Ovary (tissue), 9 donors: ENCODE data around the gene PARD3. TPM values are rescaled to one million over a fixed set of nuclear protein-coding genes. Genes with fewer than 3 reads are reported as not detected.

Experiments
- DNase-seq, 5 donors: peaks; one replicate each; pipeline ENCODE4 v3.0.0-alpha.2; 2019 to 2020
- H3K27ac ChIP-seq, 2 donors: fragments of 200-600 bp; one replicate each; pipeline versions ENCODE4 v1.5.1 to v1.8.0; 2019 to 2022
- H3K27me3 ChIP-seq: fragments of 200-600 bp; one replicate; pipeline ENCODE4 v1.8.0; 2022
- H3K36me3 ChIP-seq: fragments of 200-600 bp; sonication (generic); one replicate; pipeline ENCODE4 v1.5.1; 2019
- H3K4me1 ChIP-seq: one replicate; pipeline ENCODE4 v1.8.1; 2013; ENCODE audit warnings: mild to moderate bottlenecking, moderate library complexity; ENCODE audit not compliant: insufficient read depth
- H3K4me3 ChIP-seq: fragments of 200-600 bp; sonication (generic); one replicate; pipeline ENCODE4 v1.5.1; 2017
- H3K9me3 ChIP-seq, 2 donors: fragments of 200-600 bp in 1 of 2; sonication (generic) in 1 of 2; one replicate each; pipeline versions ENCODE4 v1.5.1 to v1.8.1; 2013 to 2019; ENCODE audit warnings: mild to moderate bottlenecking in 1 of 2, moderate library complexity in 1 of 2
- CTCF ChIP-seq, 3 donors: fragments of 450-650 bp in 2 of 3; fragments of 200-600 bp in 1 of 3; IDR thresholded peaks; one replicate each; pipeline versions ENCODE4 v1.5.1 to v1.8.0; 2016 to 2022; ENCODE audit warnings: antibody characterized with exemption in 3 of 3, mild to moderate bottlenecking in 1 of 3
- EP300 ChIP-seq: sonication (generic); formaldehyde crosslinking; IDR thresholded peaks from one replicate; pipeline ENCODE4 v1.6.1; 2017; ENCODE audit warnings: antibody characterized with exemption
- POLR2A ChIP-seq: fragments of 450-650 bp; IDR thresholded peaks from one replicate; pipeline ENCODE4 v1.6.1; 2017; ENCODE audit warnings: antibody characterized with exemption, mild to moderate bottlenecking, moderate library complexity
- WGBS, 3 donors: extraction: QIAGEN DNeasy Blood & Tissue Kit in 1 of 3; methylation state at CpG; one replicate each; pipeline versions ENCODE4 v1.1.5 to v1.1.7; 2013 to 2017; 5-methylcytosine and 5-hydroxymethylcytosine counted together
- intact Hi-C, 4 donors: fragments of 100-400 bp; cut with DNase I; formaldehyde crosslinking; loops; one replicate each; pipeline versions ENCODE4 v1.11.0 to v1.15.1; 2022 to 2023
- polyA plus RNA-seq, 2 donors: library from polyadenylated mRNA; stranded (reverse); fragments of 200-250 nt in 1 of 2; fragments of 350-450 nt in 1 of 2; fragmentation: Illumina TruSeq in 1 of 2; extraction: RNeasy Lipid Tissue Mini Kit (QIAGEN cat#74804) in 1 of 2; gene quantifications; one replicate each; pipeline ENCODE4 v1.2.3, GENCODE V29; 2013 to 2014
- total RNA-seq, 7 donors: library from RNA; depleted of rRNA in 2 of 7; stranded (reverse); fragments of >200 nt in 2 of 7; fragmentation: NEBNext Ultra II Directional in 3 of 7; extraction: Animal tissue kit (Norgen Biotek cat#: 25700) in 3 of 7; gene quantifications; one replicate each; pipeline versions ENCODE4 v1.1.0 to v1.2.4, GENCODE V29; 2016 to 2023
- donor health status: DM: no; HTN: no; CAD: no; lungs with moderate emphysema.
- donor health status: DM: no; HTN: no; CAD: no.
- donor health status: Bipolar disorder and iron deficiency.
- donor health status: DM: yes; HTN: yes; CAD: no.
- donor health status: DM: no; HTN: no; CAD: no.
- donor health status: DM: yes; HTN: yes; CAD: no.

Gene PARD3
- total and polyA plus RNA-seq, 9 donors, result 31.8 to 92.3 (median 67.1) TPM

- WGBS, 3 donors, result 92 to 96% (median 93%) methylated on average over 3 of the region's 3 CpGs
- Histone ChIP-seq H3K9me3 (no peaks in the 10 kb centered on the region), H3K36me3 (no peaks in the 10 kb centered on the region), H3K27ac (no peak overlapping the region), H3K27me3 (no peaks in the 10 kb centered on the region), H3K4me1 (no peaks in the 10 kb centered on the region), H3K4me3 (no peak overlapping the region)
- no peak for DNase-seq
- TF ChIP-seq POLR2A, result no peak
- no peak for TF ChIP-seq CTCF (IDR thresholded peaks at IDR 0.05)
- TF ChIP-seq EP300, result no peak
- intact Hi-C loops, result no loop called here
Measured at GRCh38 chr10:34467364-34467763, 347.7 kb downstream of the PARD3 start.

- H3K36me3 ChIP-seq, result no peaks in the 10 kb centered on the region
- no peak overlapping the region for H3K27ac ChIP-seq
- DNase-seq, result no peak
- H3K4me3 ChIP-seq, result no peak overlapping the region
- no peaks in the 10 kb centered on the region for H3K27me3 ChIP-seq
- TF ChIP-seq CTCF (IDR thresholded peaks at IDR 0.05), result no peak
- TF ChIP-seq EP300, result no peak
- TF ChIP-seq POLR2A, result no peak
- no peaks in the 10 kb centered on the region for H3K4me1 ChIP-seq
- no peaks in the 10 kb centered on the region for H3K9me3 ChIP-seq
- intact Hi-C loops, result no loop called here
- WGBS, 3 donors, result 47 to 59% (median 54%) methylated on average over 3 of the region's 3 CpGs
Measured at GRCh38 chr10:34465678-34466077, 349.4 kb downstream of the PARD3 start.

- intact Hi-C loops, result no loop called here
- H3K4me3 ChIP-seq, result no peak overlapping the region
- TF ChIP-seq POLR2A, result no peak
- TF ChIP-seq CTCF (IDR thresholded peaks at IDR 0.05), result no peak
- TF ChIP-seq EP300, result no peak
Measured at GRCh38 chr10:34464591-34464990, 350.5 kb downstream of the PARD3 start.

GRCh38 chr10:34464000-34464399 lies 351.1 kb downstream of the PARD3 start:
- no peak overlapping the region for H3K27ac ChIP-seq
- 64 to 72% (median 67%) methylated on average over 3 of the region's 3 CpGs for WGBS, 3 donors
- H3K9me3 ChIP-seq, result no peaks in the 10 kb centered on the region
- no peaks in the 10 kb centered on the region for H3K36me3 ChIP-seq
- H3K4me1 ChIP-seq, result no peaks in the 10 kb centered on the region
- H3K4me3 ChIP-seq, result no peak overlapping the region
- no peaks in the 10 kb centered on the region for H3K27me3 ChIP-seq
- no peak for DNase-seq
- intact Hi-C loops, result no loop called here
- TF ChIP-seq POLR2A, result no peak
- TF ChIP-seq CTCF (IDR thresholded peaks at IDR 0.05), result no peak
- no peak for TF ChIP-seq EP300

More at GRCh38 chr10:34464591-34464990, 350.5 kb downstream of the PARD3 start:
- no peak overlapping the region for H3K27ac ChIP-seq
- no peaks in the 10 kb centered on the region for H3K9me3 ChIP-seq
- no peaks in the 10 kb centered on the region for H3K36me3 ChIP-seq
- no peak for DNase-seq
- H3K27me3 ChIP-seq, result no peaks in the 10 kb centered on the region
- no peaks in the 10 kb centered on the region for H3K4me1 ChIP-seq

- Histone ChIP-seq H3K36me3 (no peaks in the 10 kb centered on the region), H3K4me1 (no peaks in the 10 kb centered on the region), H3K4me3 (no peak overlapping the region), H3K27me3 (no peaks in the 10 kb centered on the region), H3K9me3 (no peaks in the 10 kb centered on the region), H3K27ac (no peak overlapping the region)
- no peak for TF ChIP-seq EP300
- no peak for TF ChIP-seq POLR2A
- no peak for TF ChIP-seq CTCF (IDR thresholded peaks at IDR 0.05)
- 90 to 100% (median 92%) methylated on average over 1 of the region's 1 CpG for WGBS, 3 donors
- DNase-seq, result no peak
- intact Hi-C loops, result no loop called here
Measured at GRCh38 chr10:34462993-34463392, 352.1 kb downstream of the PARD3 start.
